BJ (cell line): ENCODE measurements around the gene ALOX12B. TPM values are rescaled to one million over a fixed set of nuclear protein-coding genes. Genes with fewer than 3 reads are reported as not detected.
"Not testable (repeated sequence)": the region's sequence is repeated elsewhere in the genome, so short reads cannot be mapped to it uniquely, and the experiment has no call there.

Source experiments
- CTCF ChIA-PET: fragments of 350-600 bp; formaldehyde crosslinking; extraction: SDS; loops from one replicate; lab custom pipeline; 2021; ENCODE audit warnings: antibody characterized with exemption, inconsistent platforms; lab: Yijun Ruan, JAX
- POLR2A ChIA-PET: fragments of 300-600 bp; sonication (Branson Sonifier 250); formaldehyde crosslinking; extraction: SDS; loops from one replicate; lab custom pipeline; 2021; ENCODE audit warnings: antibody characterized with exemption; lab: Charles Lee
- DNase-seq: peaks from one replicate; pipeline ENCODE4 v3.0.0-alpha.2; 2011; ENCODE audit warnings: low read depth
- H3K27me3 ChIP-seq: 2 replicates; pipeline ENCODE4 v1.6.0; 2011; ENCODE audit warnings: low read length; ENCODE audit not compliant: control insufficient read depth, insufficient read depth
- H3K36me3 ChIP-seq: 2 replicates; pipeline ENCODE4 v1.5.1; 2011; ENCODE audit warnings: low read length; ENCODE audit not compliant: control insufficient read depth, insufficient read depth
- H3K4me3 ChIP-seq: 2 replicates; pipeline ENCODE4 v1.5.1; 2011; ENCODE audit warnings: low read depth, mild to moderate bottlenecking, control low read depth, low read length
- CTCF ChIP-seq: IDR thresholded peaks from 2 replicates; pipeline ENCODE4 v1.5.1; 2011; ENCODE audit warnings: low read depth, mild to moderate bottlenecking, control low read depth, inconsistent platforms, low read length, moderate library complexity; ENCODE audit not compliant: insufficient read depth
- polyA plus RNA-seq: library from polyadenylated mRNA; depleted of rRNA; stranded (reverse); fragments of >200 nt; gene quantifications from 2 replicates; pipeline ENCODE4 v1.2.3, GENCODE V29; 2011

The ALOX12B gene
- polyA plus RNA-seq, 1 experiment, result not detected

- no peak for TF ChIP-seq CTCF
- CTCF ChIA-PET, result interaction anchor here (0.6 to 5.5 kb wide), 14 partner anchors 9 to 39 kb away, joined by 3 to 41 read pairs (median 4); no protein-coding TSS in a partner anchor
- no peak overlapping the region for H3K4me3 ChIP-seq
Observed at GRCh38 chr17:8080208-8080798, 7.2 kb downstream of the ALOX12B start.

GRCh38 chr17:8079291-8080207 is 8.0 kb downstream of the ALOX12B start:
- CTCF ChIA-PET, result interaction anchor here (0.7 to 5.5 kb wide), 17 partner anchors 9 to 40 kb away, joined by 3 to 41 read pairs (median 5); partner anchors contain the start of gene ALOXE3
- POLR2A ChIA-PET, result no interaction called here
- Histone ChIP-seq H3K27me3 (peaks cover 21% of the 10 kb centered on the region), H3K36me3 (no peaks in the 10 kb centered on the region), H3K4me3 (peak overlapping the region; percentile 44)
- no peak for DNase-seq
- TF ChIP-seq CTCF, result peak; percentile 95

More at GRCh38 chr17:8080208-8080798, 7.2 kb downstream of the ALOX12B start:
- Histone ChIP-seq H3K36me3 (no peaks in the 10 kb centered on the region), H3K27me3 (peaks cover 20% of the 10 kb centered on the region)
- POLR2A ChIA-PET, result no interaction called here
- no peak for DNase-seq

GRCh38 chr17:8077939-8078338 is 9.6 kb downstream of the ALOX12B start:
- peaks cover 35% of the 10 kb centered on the region for H3K27me3 ChIP-seq
- POLR2A ChIA-PET, DNase-seq, H3K36me3 ChIP-seq, H3K4me3 ChIP-seq: not testable (repeated sequence)
- CTCF ChIA-PET, result interaction anchor here (1.1 to 5.5 kb wide), 5 partner anchors 14 to 592 kb away, joined by 3 to 63 read pairs (median 5); no protein-coding TSS in a partner anchor

- no peak for DNase-seq
- ChIA-PET POLR2A (no interaction called here), CTCF (interaction anchor here (0.9 to 6.4 kb wide), 7 partner anchors 15 to 223 kb away, joined by 3 to 63 read pairs (median 4); partner anchors contain the start of gene ALOXE3)
- Histone ChIP-seq H3K4me3 (no peak overlapping the region), H3K36me3 (no peaks in the 10 kb centered on the region), H3K27me3 (peaks cover 44% of the 10 kb centered on the region)
- TF ChIP-seq CTCF, result no peak
Observed at GRCh38 chr17:8076502-8077266, 10.8 kb downstream of the ALOX12B start.

- TF ChIP-seq CTCF, result no peak
- Histone ChIP-seq H3K4me3 (no peak overlapping the region), H3K27me3 (peaks cover 51% of the 10 kb centered on the region), H3K36me3 (no peaks in the 10 kb centered on the region)
- DNase-seq, result no peak
- ChIA-PET POLR2A (no interaction called here), CTCF (interaction anchor here (0.9 to 6.4 kb wide), 8 partner anchors 9 to 224 kb away, joined by 3 to 72 read pairs (median 42); partner anchors contain the start of genes ALOX12B and ALOXE3)
Observed at GRCh38 chr17:8075574-8076342, 11.8 kb downstream of the ALOX12B start.
